H1 (cell line): ENCODE data around the gene SLC47A2. TPM values are rescaled to one million over a fixed set of nuclear protein-coding genes. Genes with fewer than 3 reads are reported as not detected.

ENCODE experiments used
- CHD7 ChIP-seq: fragments of 300-600 bp; sonication (generic); IDR thresholded peaks from 2 replicates; pipeline ENCODE4 v1.7.1; 2012; ENCODE audit warnings: low read length, moderate library complexity, mild to moderate bottlenecking, inconsistent platforms; ENCODE audit not compliant: insufficient replicate concordance
- PHF8 ChIP-seq: fragments of 200-600 bp; sonication (generic); conservative IDR thresholded peaks from 2 replicates; pipeline ENCODE4 v1.7.1; 2012; ENCODE audit warnings: low read depth, mild to moderate bottlenecking, inconsistent platforms, low read length, moderate library complexity
- RAD21 ChIP-seq, 2 experiments: IDR thresholded peaks in 1 of 2; conservative IDR thresholded peaks in 1 of 2; 2 replicates each; pipeline ENCODE4 v1.6.1; 2011; ENCODE audit warnings: low read depth in 2 of 2, low read length in 2 of 2, improper control_type of control experiment in 1 of 2, inconsistent platforms in 1 of 2, mild to moderate bottlenecking in 1 of 2, moderate library complexity in 1 of 2
- RFX5 ChIP-seq: IDR thresholded peaks from 2 replicates; pipeline ENCODE4 v1.6.1; 2011; ENCODE audit warnings: low read depth, low read length, improper control_type of control experiment, borderline replicate concordance
- SAP30 ChIP-seq: fragments of 300-600 bp; sonication (generic); IDR thresholded peaks from 2 replicates; pipeline ENCODE4 v1.7.1; 2012; ENCODE audit warnings: low read length, moderate library complexity, mild to moderate bottlenecking, inconsistent platforms; ENCODE audit not compliant: insufficient read depth, insufficient replicate concordance
- polyA plus RNA-seq, 7 experiments: library from polyadenylated mRNA; depleted of rRNA in 3 of 7; stranded (reverse) in 5 of 7; unstranded in 2 of 7; fragments of >200 nt in 5 of 7; fragments of 200-250 nt in 2 of 7; gene quantifications; 1 replicate in 5 of 7; 2 replicates in 1 of 7; 4 replicates in 1 of 7; pipeline versions ENCODE4 v1.2.1 to v1.2.3, GENCODE V29; 2011 to 2013; ENCODE audit warnings: missing spikeins in 2 of 7, mixed read lengths in 2 of 7
- total RNA-seq: library from RNA; stranded (reverse); fragmentation: NEBNext Ultra II Directional; extraction: Animal tissue kit (Norgen Biotek cat#: 25700); gene quantifications from 2 replicates; pipeline ENCODE4 v1.2.1, GENCODE V29; 2021

SLC47A2 gene
- total and polyA plus RNA-seq, 2 of the 8 experiments (the other 6 are each of a cell fraction or from before 2014, with no cell fraction given), result not detected

GRCh38 chr17:19716108-19717030 is at the start of gene SLC47A2 (continued):
- TF ChIP-seq CHD7 (no peak), RAD21 (IDR thresholded peaks at IDR 0.05 in 1 of 2, conservative IDR thresholded peaks at IDR 0.05 in 1 of 2; ENCODE audit: low read depth in 2 of 2, low read length in 2 of 2) (no peak), PHF8 (no peak), RFX5 (no peak), SAP30 (no peak)
